Measurements from ENCODE around the gene TTLL11.

GRCh38 chr9:122086873-122087272, 6.2 kb downstream of the TTLL11 start:
- TF ChIP-seq CTCF (optimal IDR thresholded peaks at IDR 0.05 in 1 of 3, IDR thresholded peaks at IDR 0.05 in 1 of 3, conservative IDR thresholded peaks at IDR 0.05 in 1 of 3; ENCODE audit: extremely low read depth in 1 of 3, insufficient read depth in 2 of 3, low read length in 3 of 3): no peak
- no peak for TF ChIP-seq EZH2 (IDR thresholded peaks at IDR 0.05; ENCODE audit: low read length)

Data from keratinocyte (primary cell).